GM12891 (cell line): Measurements from ENCODE around the gene APH1A.

Source experiments
- POLR2A ChIP-seq: IDR thresholded peaks from 2 replicates; pipeline ENCODE4 v1.6.1; 2011; ENCODE audit warnings: low read depth, low read length, control low read depth
- TAF1 ChIP-seq: IDR thresholded peaks from 2 replicates; pipeline ENCODE4 v1.6.1; 2011; ENCODE audit warnings: low read depth, low read length, control low read depth

- TF ChIP-seq POLR2A: peak; percentile 92
- peak; percentile 76 for TF ChIP-seq TAF1
These were observed 34.1 kb downstream of the APH1A start for GRCh38 chr1:150234566-150235293.
